CD14-positive monocyte (primary cell): ENCODE measurements around the gene CHST11. TPM values are rescaled to one million over a fixed set of nuclear protein-coding genes. Genes with fewer than 3 reads are reported as not detected.

ENCODE experiments used
- DNase-seq, 3 donors: peaks; one replicate each; pipeline ENCODE4 v3.0.0-alpha.2; 2011 to 2022
- H2AFZ ChIP-seq: 2 replicates; pipeline ENCODE4 v1.6.0; 2012; ENCODE audit warnings: mild to moderate bottlenecking, low read depth, low read length, inconsistent platforms; ENCODE audit not compliant: insufficient read depth, poor library complexity, severe bottlenecking
- H3K27ac ChIP-seq, 2 donors: 1 replicate in 1 of 2; 2 replicates in 1 of 2; pipeline ENCODE4 v1.5.1; 2012 to 2013; ENCODE audit warnings: low read length in 2 of 2, control low read depth in 1 of 2, inconsistent platforms in 1 of 2, low read depth in 1 of 2, mild to moderate bottlenecking in 1 of 2
- H3K27me3 ChIP-seq, 2 donors: one replicate each; pipeline versions ENCODE4 v1.6.0 to v1.6.1; 2011 to 2013; ENCODE audit warnings: low read length in 2 of 2; ENCODE audit not compliant: control insufficient read depth in 2 of 2, insufficient read depth in 2 of 2
- H3K36me3 ChIP-seq, 2 donors: replicated peaks in 1 of 2; 1 replicate in 1 of 2; 2 replicates in 1 of 2; pipeline versions ENCODE4 v1.5.1 to v1.6.1; 2012 to 2013; ENCODE audit warnings: low read length in 2 of 2, control low read depth in 1 of 2, inconsistent platforms in 1 of 2, mild to moderate bottlenecking in 1 of 2; ENCODE audit not compliant: insufficient read depth in 2 of 2, control insufficient read depth in 1 of 2
- H3K4me1 ChIP-seq, 2 donors: 1 replicate in 1 of 2; 2 replicates in 1 of 2; pipeline versions ENCODE4 v1.5.1 to v1.6.1; 2012 to 2013; ENCODE audit warnings: low read length in 2 of 2, control low read depth in 1 of 2, inconsistent platforms in 1 of 2, mild to moderate bottlenecking in 1 of 2, moderate library complexity in 1 of 2; ENCODE audit not compliant: insufficient read depth in 2 of 2, control insufficient read depth in 1 of 2
- H3K4me2 ChIP-seq: replicated peaks from 2 replicates; pipeline ENCODE3; 2012; ENCODE audit warnings: low read length, moderate library complexity, mild to moderate bottlenecking; ENCODE audit not compliant: poor library complexity, severe bottlenecking; ENCODE audit errors: extremely low read depth
- H3K4me3 ChIP-seq, 3 experiments: fragments of 200-600 bp in 1 of 3; sonication (generic) in 1 of 3; replicated peaks in 1 of 3; 1 replicate in 2 of 3; 2 replicates in 1 of 3; pipeline ENCODE4 v1.5.1; 2011 to 2013; ENCODE audit warnings: low read length in 3 of 3, mild to moderate bottlenecking in 3 of 3, control low read depth in 2 of 3, low read depth in 2 of 3, inconsistent platforms in 1 of 3, moderate library complexity in 1 of 3
- H3K79me2 ChIP-seq: 2 replicates; pipeline ENCODE4 v1.6.0; 2012; ENCODE audit warnings: mild to moderate bottlenecking, control low read depth, inconsistent platforms, low read length, moderate library complexity; ENCODE audit not compliant: insufficient read depth
- H3K9ac ChIP-seq: 2 replicates; pipeline ENCODE4 v1.6.0; 2017; ENCODE audit warnings: low read length, mild to moderate bottlenecking; ENCODE audit not compliant: insufficient read depth, poor library complexity, severe bottlenecking
- H3K9me3 ChIP-seq, 2 donors: replicated peaks in 1 of 2; 1 replicate in 1 of 2; 2 replicates in 1 of 2; pipeline versions ENCODE4 v1.5.1 to v1.6.1; 2012 to 2013; ENCODE audit warnings: low read length in 2 of 2, control low read depth in 1 of 2; ENCODE audit not compliant: control insufficient read depth in 1 of 2, insufficient read depth in 1 of 2
- H4K20me1 ChIP-seq: 2 replicates; pipeline ENCODE4 v1.6.0; 2012; ENCODE audit warnings: mild to moderate bottlenecking, low read length, control low read depth, moderate library complexity; ENCODE audit not compliant: insufficient read depth
- H3K27ac Mint-ChIP-seq, 7 donors: one replicate each; pipeline ENCODE4 v1.8.0; 2020; ENCODE audit warnings: mild to moderate bottlenecking in 7 of 7, mixed read lengths in 7 of 7, moderate library complexity in 6 of 7, inconsistent platforms in 2 of 7
- H3K27me3 Mint-ChIP-seq, 3 donors: one replicate each; pipeline ENCODE4 v1.8.0; 2021 to 2022; ENCODE audit warnings: low read depth in 3 of 3, mild to moderate bottlenecking in 3 of 3, mixed read lengths in 3 of 3, moderate library complexity in 3 of 3, inconsistent platforms in 1 of 3
- H3K36me3 Mint-ChIP-seq, 2 donors: one replicate each; pipeline ENCODE4 v1.8.0; 2020; ENCODE audit warnings: mixed read lengths in 2 of 2, inconsistent platforms in 1 of 2, mild to moderate bottlenecking in 1 of 2
- H3K4me1 Mint-ChIP-seq: one replicate; pipeline ENCODE4 v1.8.0; 2020; ENCODE audit warnings: mild to moderate bottlenecking, mixed read lengths
- H3K4me3 Mint-ChIP-seq, 2 donors: one replicate each; pipeline ENCODE4 v1.8.0; 2020; ENCODE audit warnings: mild to moderate bottlenecking in 2 of 2, mixed read lengths in 2 of 2, moderate library complexity in 1 of 2
- H3K9me3 Mint-ChIP-seq, 7 donors: one replicate each; pipeline ENCODE4 v1.8.0; 2020 to 2022; ENCODE audit warnings: mixed read lengths in 7 of 7, mild to moderate bottlenecking in 6 of 7, moderate library complexity in 6 of 7, inconsistent platforms in 2 of 7
- CTCF ChIP-seq: fragments of 200-600 bp; IDR thresholded peaks from one replicate; pipeline ENCODE4 v1.8.0; 2022; ENCODE audit warnings: antibody characterized with exemption, mild to moderate bottlenecking
- WGBS: methylation state at CpG from one replicate; pipeline ENCODE4 v1.1.5; 2013; ENCODE audit warnings: missing lambda C conversion rate; ENCODE audit not compliant: insufficient coverage; 5-methylcytosine and 5-hydroxymethylcytosine counted together
- intact Hi-C, 2 donors: fragments of 100-400 bp; cut with micrococcal nuclease; formaldehyde crosslinking; loops; one replicate each; pipeline versions ENCODE4 v1.15.0 to v1.15.1; 2023
- polyA plus RNA-seq, 3 donors: library from polyadenylated mRNA; depleted of rRNA in 1 of 3; unstranded in 2 of 3; stranded (reverse) in 1 of 3; fragments of 300-500 nt in 2 of 3; fragments of >200 nt in 1 of 3; fragmentation: Illumina TruSeq in 2 of 3; gene quantifications; 1 replicate in 2 of 3; 2 replicates in 1 of 3; pipeline ENCODE4 v1.2.3, GENCODE V29; 2012 to 2021

Gene CHST11
- polyA plus RNA-seq, 3 donors = 44.4 to 66.6 (median 48.4) TPM

DNA sequence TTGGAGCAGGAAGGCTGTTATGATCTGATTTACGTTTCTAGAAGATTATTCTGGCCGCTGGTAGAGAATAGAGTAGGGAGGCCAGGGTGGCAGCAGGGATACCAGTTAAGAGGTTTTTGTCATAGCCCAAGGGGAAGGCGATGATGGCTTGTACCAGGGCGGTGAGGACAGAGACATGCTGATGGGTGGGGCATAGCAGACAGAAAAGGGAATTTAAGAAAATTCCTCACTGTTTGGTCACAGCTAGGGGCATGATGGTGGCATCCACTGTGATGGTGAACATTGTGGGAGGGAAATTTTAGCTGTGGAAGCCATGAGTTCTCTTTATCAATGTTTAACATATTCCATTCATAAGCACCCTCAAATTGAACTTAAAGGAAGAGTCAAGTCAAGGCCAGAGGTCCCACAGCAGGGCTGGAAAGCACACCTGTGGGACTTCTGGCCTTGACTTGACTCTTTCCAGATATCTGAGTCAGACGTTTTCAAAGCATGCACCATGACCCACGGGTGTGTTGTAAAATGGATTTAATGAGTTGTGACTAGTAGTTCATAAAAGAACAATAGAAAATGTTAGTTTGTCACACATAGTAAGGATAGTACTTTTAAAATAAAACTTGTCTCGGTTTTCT lies 134.6 kb downstream of the CHST11 start:
- no peak overlapping the region for H2AFZ ChIP-seq
- no peak overlapping the region for H3K4me2 ChIP-seq
- Mint-ChIP-seq H3K36me3 (peaks cover 19 to 21% of the 10 kb centered on the region in 2 donors), H3K27me3 (no peaks in the 10 kb centered on the region), H3K9me3 (peaks cover 0 to 2% (median 0%) of the 10 kb centered on the region in 7 donors), H3K4me1 (peaks cover 41% of the 10 kb centered on the region), H3K4me3 (no peak overlapping the region), H3K27ac (peak overlapping the region in 4 of 7 donors; percentile 10 to 58 (median 24))
- DNase-seq = no peak
- WGBS = 84% methylated on average over 4 of the region's 7 CpGs
- peaks cover 0 to 8% of the 10 kb centered on the region in 2 donors for H3K36me3 ChIP-seq
- peaks cover 98% of the 10 kb centered on the region for H4K20me1 ChIP-seq
- no peaks in the 10 kb centered on the region for H3K27me3 ChIP-seq
- no peak overlapping the region for H3K9ac ChIP-seq
- H3K4me3 ChIP-seq = no peak overlapping the region
- H3K27ac ChIP-seq = no peak overlapping the region
- no peaks in the 10 kb centered on the region for H3K9me3 ChIP-seq
- peaks cover 14 to 16% of the 10 kb centered on the region in 2 donors for H3K4me1 ChIP-seq
- intact Hi-C loops = no loop called here
- no peak for TF ChIP-seq CTCF
- peaks cover 98% of the 10 kb centered on the region for H3K79me2 ChIP-seq

DNA sequence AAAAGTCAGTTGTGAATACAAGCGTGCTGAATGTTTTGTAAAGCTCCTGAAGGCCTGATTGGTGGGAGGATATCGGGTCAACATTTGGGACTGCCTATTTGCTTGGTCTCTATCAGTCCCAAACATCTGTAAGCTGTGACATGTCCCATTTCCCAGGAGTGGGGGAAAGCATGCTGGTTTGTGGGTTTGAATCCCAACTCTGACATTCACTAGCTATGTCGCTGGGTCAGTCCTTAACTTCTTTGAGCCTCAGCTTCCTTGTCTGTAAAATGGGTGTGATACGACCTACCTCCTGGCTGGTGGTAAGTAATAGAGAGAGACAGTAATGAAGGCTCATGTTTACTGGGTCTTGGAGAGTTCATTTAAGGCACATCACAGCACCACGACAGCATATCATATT lies 136.7 kb downstream of the CHST11 start:
- H3K4me3 ChIP-seq = no peak overlapping the region
- WGBS = 100% methylated on average over 2 of the region's 5 CpGs
- Mint-ChIP-seq H3K27ac (peak overlapping the region in 1 of 7 donors; percentile 17), H3K36me3 (peaks cover 15 to 17% of the 10 kb centered on the region in 2 donors), H3K27me3 (peaks cover 0 to 1% (median 0%) of the 10 kb centered on the region in 3 donors), H3K4me3 (no peak overlapping the region), H3K4me1 (peaks cover 57% of the 10 kb centered on the region), H3K9me3 (peaks cover 0 to 2% (median 0%) of the 10 kb centered on the region in 7 donors)
- H3K4me2 ChIP-seq = no peak overlapping the region
- peaks cover 100% of the 10 kb centered on the region for H4K20me1 ChIP-seq
- H3K4me1 ChIP-seq = peaks cover 26 to 35% of the 10 kb centered on the region in 2 donors
- H3K27me3 ChIP-seq = no peaks in the 10 kb centered on the region
- peaks cover 98% of the 10 kb centered on the region for H3K79me2 ChIP-seq
- H2AFZ ChIP-seq = no peak overlapping the region
- TF ChIP-seq CTCF = no peak
- H3K27ac ChIP-seq = no peak overlapping the region
- intact Hi-C loops = no loop called here
- H3K9me3 ChIP-seq = no peaks in the 10 kb centered on the region
- no peak overlapping the region for H3K9ac ChIP-seq
- H3K36me3 ChIP-seq = peaks cover 0 to 7% of the 10 kb centered on the region in 2 donors
- DNase-seq = no peak
